HepG2 (cell line): Measurements from ENCODE around the gene SIRPA. TPM values are rescaled to one million over a fixed set of nuclear protein-coding genes. Genes with fewer than 3 reads are reported as not detected.
A peak's percentile ranks its signal among the peaks of the same experiment; 100 is the strongest.

Experiments
- ATAC-seq: fragments of 200-7000 bp; cut with Tn5 transposase; 3 replicates; pipeline ENCODE4 v1.9.1; 2020; ENCODE audit warnings: mild to moderate bottlenecking, moderate library complexity
- BruUV-seq: library from RNA; stranded (reverse); fragments of 400-500 nt; replicated peaks from 2 replicates; lab custom pipeline; 2021; lab: Mats Ljungman, UMichigan
- CTCF ChIA-PET: fragments of 300-600 bp; formaldehyde crosslinking; extraction: SDS; loops from one replicate; lab custom pipeline; 2021; ENCODE audit warnings: low total read pairs, inconsistent platforms, low intra/inter-chr PET ratio; lab: Yijun Ruan, JAX
- POLR2A ChIA-PET: fragments of 350-600 bp; sonication (Branson Sonifier 250); formaldehyde crosslinking; loops from one replicate; lab custom pipeline; 2020; ENCODE audit warnings: antibody characterized with exemption, inconsistent platforms; lab: Yijun Ruan, JAX
- DNase-seq: peaks from one replicate; pipeline ENCODE4 v3.0.0-alpha.2; 2015; ENCODE audit warnings: low spot score
- FAIRE-seq: peaks from 3 replicates; lab custom pipeline; 2011; peaks lifted over from hg19 to GRCh38; lab: Jason Lieb, UNC
- H2AFZ ChIP-seq: one replicate; pipeline ENCODE4 v1.6.1; 2011; ENCODE audit warnings: low read length, inconsistent platforms
- H3K27ac ChIP-seq: fragments of 300-600 bp; 3 replicates; pipeline ENCODE4 v1.8.0; 2011; ENCODE audit warnings: mixed run types, mild to moderate bottlenecking, mixed read lengths, low read length, inconsistent platforms; ENCODE audit not compliant: insufficient read depth; ENCODE audit errors: extremely low read length
- H3K27me3 ChIP-seq, 2 experiments: fragments of 200-600 bp in 1 of 2; 2 replicates in 1 of 2; 3 replicates in 1 of 2; pipeline versions ENCODE4 v1.6.0 to v1.8.0; 2011; ENCODE audit warnings: low read length in 2 of 2, mild to moderate bottlenecking in 2 of 2, moderate library complexity in 2 of 2, inconsistent platforms in 1 of 2; ENCODE audit not compliant: insufficient read depth in 2 of 2, control insufficient read depth in 1 of 2
- H3K36me3 ChIP-seq, 2 experiments: fragments of 200-600 bp in 1 of 2; replicated peaks in 1 of 2; 2 replicates in 1 of 2; 3 replicates in 1 of 2; pipeline versions ENCODE4 v1.5.1 to v1.8.0; 2011; ENCODE audit warnings: low read length in 2 of 2, inconsistent platforms in 1 of 2; ENCODE audit not compliant: insufficient read depth in 2 of 2, control insufficient read depth in 1 of 2
- H3K4me1 ChIP-seq: 2 replicates; pipeline ENCODE4 v1.5.1; 2012; ENCODE audit warnings: low read length, inconsistent platforms; ENCODE audit not compliant: insufficient read depth
- H3K4me2 ChIP-seq: 2 replicates; pipeline ENCODE4 v1.6.0; 2011; ENCODE audit warnings: low read depth, low read length, inconsistent platforms
- H3K4me3 ChIP-seq, 3 experiments: fragments of 200-600 bp in 1 of 3; sonication (generic), shearing (Covaris generic) in 1 of 3; replicated peaks in 1 of 3; 2 replicates each; pipeline ENCODE4 v1.5.1; 2011 to 2016; ENCODE audit warnings: low read length in 3 of 3, inconsistent platforms in 2 of 3, low read depth in 2 of 3, mild to moderate bottlenecking in 2 of 3, control low read depth in 1 of 3, mixed read lengths in 1 of 3; ENCODE audit not compliant: insufficient read depth in 1 of 3
- H3K79me2 ChIP-seq: one replicate; pipeline ENCODE4 v1.6.1; 2011; ENCODE audit warnings: low read length, inconsistent platforms; ENCODE audit not compliant: insufficient read depth
- H3K9ac ChIP-seq: 2 replicates; pipeline ENCODE4 v1.6.0; 2011; ENCODE audit warnings: mild to moderate bottlenecking, low read depth, low read length, inconsistent platforms; ENCODE audit not compliant: insufficient read depth
- H3K9me3 ChIP-seq: 2 replicates; pipeline ENCODE4 v1.5.1; 2012; ENCODE audit warnings: mild to moderate bottlenecking, low read length
- H4K20me1 ChIP-seq: 2 replicates; pipeline ENCODE4 v1.6.0; 2011; ENCODE audit warnings: inconsistent platforms, mild to moderate bottlenecking, low read length, moderate library complexity; ENCODE audit not compliant: insufficient read depth
- CENPT ChIP-seq: sonication (generic); formaldehyde crosslinking; IDR thresholded peaks from 2 replicates; pipeline ENCODE4 v1.8.0; 2022; ENCODE audit warnings: low read depth, mild to moderate bottlenecking, moderate library complexity, missing genetic modification reagents
- EED ChIP-seq: sonication (generic); formaldehyde crosslinking; IDR thresholded peaks from 2 replicates; pipeline ENCODE4 v1.5.0; 2020; ENCODE audit warnings: mild to moderate bottlenecking, missing genetic modification reagents
- KDM5A ChIP-seq: fragments of 200-600 bp; sonication (generic); IDR thresholded peaks from 2 replicates; pipeline ENCODE4 v1.7.0; 2018; ENCODE audit warnings: antibody characterized with exemption, mild to moderate bottlenecking, low read length, borderline replicate concordance
- SALL2 ChIP-seq: sonication (generic); formaldehyde crosslinking; IDR thresholded peaks from 2 replicates; pipeline ENCODE4 v1.8.1; 2023; ENCODE audit warnings: mild to moderate bottlenecking, missing genetic modification reagents, inconsistent platforms
- TOPORS ChIP-seq: sonication (generic); formaldehyde crosslinking; IDR thresholded peaks from 2 replicates; pipeline ENCODE4 v1.8.0; 2023; ENCODE audit warnings: mild to moderate bottlenecking, missing genetic modification reagents
- ZBTB8A ChIP-seq: sonication (generic); formaldehyde crosslinking; IDR thresholded peaks from 2 replicates; pipeline ENCODE4 v1.4.0; 2020; ENCODE audit warnings: mild to moderate bottlenecking, low read depth, missing genetic modification reagents, borderline replicate concordance
- ZFP82 ChIP-seq: sonication (generic); formaldehyde crosslinking; IDR thresholded peaks from 2 replicates; pipeline ENCODE4 v1.5.1; 2020; ENCODE audit warnings: mild to moderate bottlenecking, missing genetic modification reagents, borderline replicate concordance
- ZNF549 ChIP-seq: sonication (generic); formaldehyde crosslinking; IDR thresholded peaks from 2 replicates; pipeline ENCODE4 v1.5.0; 2020; ENCODE audit warnings: missing genetic modification reagents
- WGBS: methylation state at CpG from one replicate; pipeline ENCODE4 v1.1.6; 2017; ENCODE audit warnings: low lambda C conversion rate; 5-methylcytosine and 5-hydroxymethylcytosine counted together
- in situ Hi-C: cut with HindIII; loops from 2 replicates; pipeline ENCODE4 v1.10.0; 2017; ENCODE audit warnings: low pct_unique_long_range_greater_than_20kb; ENCODE audit not compliant: extremely low pct_ligation_motif_present
- intact Hi-C: fragments of 100-400 bp; cut with micrococcal nuclease; formaldehyde crosslinking; loops from one replicate; pipeline ENCODE4 v1.10.0; 2022; ENCODE audit not compliant: unreplicated experiment
- polyA plus RNA-seq, 8 experiments: library from polyadenylated mRNA; depleted of rRNA in 3 of 8; stranded (reverse) in 7 of 8; unstranded in 1 of 8; fragments of >200 nt; fragmentation: Illumina TruSeq in 4 of 8; extraction: Trizol in 4 of 8; gene quantifications; 2 replicates each; pipeline versions ENCODE4 v1.2.1 to v1.2.3, GENCODE V29; 2011 to 2016; ENCODE audit warnings: low read depth in 4 of 8, missing spikeins in 1 of 8, mixed read lengths in 1 of 8; ENCODE audit not compliant: insufficient read depth in 1 of 8
- total RNA-seq, 5 experiments: library from RNA; depleted of rRNA; stranded (reverse); fragments of >200 nt; fragmentation: Illumina TruSeq; extraction: Trizol; gene quantifications; 2 replicates each; pipeline ENCODE4 v1.2.3, GENCODE V29; 2016; ENCODE audit warnings: low read depth in 1 of 5
- TF ChIP-seq, protein P1 (sequence below): IDR thresholded peaks from 2 replicates; pipeline ENCODE4 v1.6.1; 2016; ENCODE audit warnings: low read depth
- TF ChIP-seq, protein P2 (sequence below): sonication (generic); formaldehyde crosslinking; IDR thresholded peaks from 2 replicates; pipeline ENCODE4 v1.4.0; 2020; ENCODE audit warnings: missing genetic modification reagents
- TF ChIP-seq, protein P3 (sequence below): sonication (generic); formaldehyde crosslinking; IDR thresholded peaks from 2 replicates; pipeline ENCODE4 v1.5.0; 2020; ENCODE audit warnings: missing genetic modification reagents, mild to moderate bottlenecking, borderline replicate concordance
- TF ChIP-seq, protein P4 (sequence below): sonication (generic); formaldehyde crosslinking; IDR thresholded peaks from 2 replicates; pipeline ENCODE4 v1.4.0; 2020; ENCODE audit warnings: mild to moderate bottlenecking, low read depth, missing genetic modification reagents
- TF ChIP-seq, protein P5 (sequence below): sonication (generic); formaldehyde crosslinking; IDR thresholded peaks from 2 replicates; pipeline ENCODE4 v1.4.0; 2020; ENCODE audit warnings: missing genetic modification reagents
- TF ChIP-seq, protein P6 (sequence below): sonication (generic); formaldehyde crosslinking; IDR thresholded peaks from 2 replicates; pipeline ENCODE4 v1.8.1; 2023; ENCODE audit warnings: missing genetic modification reagents, mild to moderate bottlenecking, borderline replicate concordance

SIRPA gene
- total and polyA plus RNA-seq, 2 of the 13 experiments (the other 11 are each of a cell fraction or from before 2014, with no cell fraction given): 7.2 to 17.6 TPM

DNA sequence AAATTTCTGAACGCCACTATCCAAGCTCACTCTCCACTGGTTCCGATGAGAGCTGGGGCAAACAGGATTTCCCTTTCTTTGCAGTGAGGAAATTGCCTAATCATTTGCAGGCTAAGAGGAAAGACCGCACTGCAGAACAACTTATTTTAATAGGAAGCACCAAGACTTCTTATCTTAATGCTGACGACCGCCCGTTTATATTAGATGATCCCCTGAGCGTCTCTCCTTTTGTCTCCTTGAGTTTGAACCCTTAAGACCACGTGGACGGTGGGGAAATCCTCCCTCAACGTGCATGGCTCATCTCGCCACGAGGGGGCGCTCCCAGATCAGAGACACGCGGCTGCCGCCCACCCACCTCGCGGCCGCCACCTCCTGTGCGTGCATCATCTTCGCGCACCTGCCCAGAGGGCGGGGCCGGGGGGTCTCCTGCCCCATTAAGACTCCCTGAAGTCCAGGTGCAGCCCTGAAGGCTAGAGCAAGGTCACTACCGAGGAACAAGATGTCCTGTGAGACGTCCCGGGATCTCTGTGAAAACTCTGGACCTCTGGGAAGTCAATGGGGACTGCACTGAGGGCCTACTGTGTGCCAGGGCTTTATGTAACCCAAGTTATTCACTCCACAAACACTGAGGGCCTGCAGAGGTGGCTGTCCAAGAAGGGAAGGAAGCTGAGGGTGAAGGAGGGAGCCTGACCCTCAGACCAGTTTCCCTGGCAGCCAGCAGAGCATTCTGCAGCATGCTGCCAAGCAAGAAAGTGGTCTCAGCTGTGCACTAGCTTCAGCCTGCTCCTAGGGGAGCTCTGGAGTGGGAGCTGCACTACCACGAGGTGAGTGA, 70.5 kb downstream of the SIRPA start:
- POLR2A ChIA-PET: no interaction called here
- intact Hi-C loops: loop anchor here (1.0 to 5.0 kb wide), 4 partner anchors 42 to 207 kb away; no protein-coding TSS in a partner anchor
- Histone ChIP-seq H2AFZ (no peak overlapping the region), H3K27ac (no peak overlapping the region), H3K9me3 (no peaks in the 10 kb centered on the region), H3K9ac (no peak overlapping the region), H3K36me3 (no peaks in the 10 kb centered on the region), H3K4me2 (peak overlapping the region; percentile 32), H4K20me1 (no peaks in the 10 kb centered on the region), H3K79me2 (no peaks in the 10 kb centered on the region), H3K4me1 (peaks cover 5% of the 10 kb centered on the region; the same call in 1 of the 2 replicates), H3K27me3 (peaks cover 4 to 27% of the 10 kb centered on the region in 2 experiments; a peak in 4 of 5 replicates), H3K4me3 (no peak overlapping the region)
- CTCF ChIA-PET: interaction anchor here (0.7 to 5.4 kb wide), 6 partner anchors 125 to 486 kb away, joined by 3 to 109 read pairs (median 6); no protein-coding TSS in a partner anchor
- WGBS: 6% methylated on average over 27 of the region's 28 CpGs
- ATAC-seq: peak; percentile 94
- no TSS peak for BruUV-seq
- peak; percentile 81 for FAIRE-seq
- DNase-seq: peak; percentile 71
- in situ Hi-C loops: loop anchor here (5.0 kb wide), 2 partner anchors 127 to 207 kb away; no protein-coding TSS in a partner anchor
- TF ChIP-seq ZFP82 (CRISPR knock-in tag): no peak
- TF ChIP-seq TOPORS (CRISPR knock-in tag): no peak
- TF ChIP-seq, protein P1, sequence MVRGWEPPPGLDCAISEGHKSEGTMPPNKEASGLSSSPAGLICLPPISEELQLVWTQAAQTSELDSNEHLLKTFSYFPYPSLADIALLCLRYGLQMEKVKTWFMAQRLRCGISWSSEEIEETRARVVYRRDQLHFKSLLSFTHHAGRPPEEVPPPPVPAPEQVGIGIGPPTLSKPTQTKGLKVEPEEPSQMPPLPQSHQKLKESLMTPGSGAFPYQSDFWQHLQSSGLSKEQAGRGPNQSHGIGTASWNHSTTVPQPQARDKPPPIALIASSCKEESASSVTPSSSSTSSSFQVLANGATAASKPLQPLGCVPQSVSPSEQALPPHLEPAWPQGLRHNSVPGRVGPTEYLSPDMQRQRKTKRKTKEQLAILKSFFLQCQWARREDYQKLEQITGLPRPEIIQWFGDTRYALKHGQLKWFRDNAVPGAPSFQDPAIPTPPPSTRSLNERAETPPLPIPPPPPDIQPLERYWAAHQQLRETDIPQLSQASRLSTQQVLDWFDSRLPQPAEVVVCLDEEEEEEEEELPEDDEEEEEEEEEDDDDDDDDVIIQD: no peak
- TF ChIP-seq, protein P2, sequence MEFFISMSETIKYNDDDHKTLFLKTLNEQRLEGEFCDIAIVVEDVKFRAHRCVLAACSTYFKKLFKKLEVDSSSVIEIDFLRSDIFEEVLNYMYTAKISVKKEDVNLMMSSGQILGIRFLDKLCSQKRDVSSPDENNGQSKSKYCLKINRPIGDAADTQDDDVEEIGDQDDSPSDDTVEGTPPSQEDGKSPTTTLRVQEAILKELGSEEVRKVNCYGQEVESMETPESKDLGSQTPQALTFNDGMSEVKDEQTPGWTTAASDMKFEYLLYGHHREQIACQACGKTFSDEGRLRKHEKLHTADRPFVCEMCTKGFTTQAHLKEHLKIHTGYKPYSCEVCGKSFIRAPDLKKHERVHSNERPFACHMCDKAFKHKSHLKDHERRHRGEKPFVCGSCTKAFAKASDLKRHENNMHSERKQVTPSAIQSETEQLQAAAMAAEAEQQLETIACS (CRISPR knock-in tag): no peak
- no peak for TF ChIP-seq SALL2 (CRISPR knock-in tag)
- TF ChIP-seq, protein P3, sequence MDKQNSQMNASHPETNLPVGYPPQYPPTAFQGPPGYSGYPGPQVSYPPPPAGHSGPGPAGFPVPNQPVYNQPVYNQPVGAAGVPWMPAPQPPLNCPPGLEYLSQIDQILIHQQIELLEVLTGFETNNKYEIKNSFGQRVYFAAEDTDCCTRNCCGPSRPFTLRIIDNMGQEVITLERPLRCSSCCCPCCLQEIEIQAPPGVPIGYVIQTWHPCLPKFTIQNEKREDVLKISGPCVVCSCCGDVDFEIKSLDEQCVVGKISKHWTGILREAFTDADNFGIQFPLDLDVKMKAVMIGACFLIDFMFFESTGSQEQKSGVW: no peak
- TF ChIP-seq, protein P4, sequence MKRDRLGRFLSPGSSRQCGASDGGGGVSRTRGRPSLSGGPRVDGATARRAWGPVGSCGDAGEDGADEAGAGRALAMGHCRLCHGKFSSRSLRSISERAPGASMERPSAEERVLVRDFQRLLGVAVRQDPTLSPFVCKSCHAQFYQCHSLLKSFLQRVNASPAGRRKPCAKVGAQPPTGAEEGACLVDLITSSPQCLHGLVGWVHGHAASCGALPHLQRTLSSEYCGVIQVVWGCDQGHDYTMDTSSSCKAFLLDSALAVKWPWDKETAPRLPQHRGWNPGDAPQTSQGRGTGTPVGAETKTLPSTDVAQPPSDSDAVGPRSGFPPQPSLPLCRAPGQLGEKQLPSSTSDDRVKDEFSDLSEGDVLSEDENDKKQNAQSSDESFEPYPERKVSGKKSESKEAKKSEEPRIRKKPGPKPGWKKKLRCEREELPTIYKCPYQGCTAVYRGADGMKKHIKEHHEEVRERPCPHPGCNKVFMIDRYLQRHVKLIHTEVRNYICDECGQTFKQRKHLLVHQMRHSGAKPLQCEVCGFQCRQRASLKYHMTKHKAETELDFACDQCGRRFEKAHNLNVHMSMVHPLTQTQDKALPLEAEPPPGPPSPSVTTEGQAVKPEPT (CRISPR knock-in tag): peak; percentile 87; the same call in 1 of the 2 replicates
- TF ChIP-seq EED (CRISPR knock-in tag): peak; percentile 93; the same call in 1 of the 2 replicates
- TF ChIP-seq, protein P5, sequence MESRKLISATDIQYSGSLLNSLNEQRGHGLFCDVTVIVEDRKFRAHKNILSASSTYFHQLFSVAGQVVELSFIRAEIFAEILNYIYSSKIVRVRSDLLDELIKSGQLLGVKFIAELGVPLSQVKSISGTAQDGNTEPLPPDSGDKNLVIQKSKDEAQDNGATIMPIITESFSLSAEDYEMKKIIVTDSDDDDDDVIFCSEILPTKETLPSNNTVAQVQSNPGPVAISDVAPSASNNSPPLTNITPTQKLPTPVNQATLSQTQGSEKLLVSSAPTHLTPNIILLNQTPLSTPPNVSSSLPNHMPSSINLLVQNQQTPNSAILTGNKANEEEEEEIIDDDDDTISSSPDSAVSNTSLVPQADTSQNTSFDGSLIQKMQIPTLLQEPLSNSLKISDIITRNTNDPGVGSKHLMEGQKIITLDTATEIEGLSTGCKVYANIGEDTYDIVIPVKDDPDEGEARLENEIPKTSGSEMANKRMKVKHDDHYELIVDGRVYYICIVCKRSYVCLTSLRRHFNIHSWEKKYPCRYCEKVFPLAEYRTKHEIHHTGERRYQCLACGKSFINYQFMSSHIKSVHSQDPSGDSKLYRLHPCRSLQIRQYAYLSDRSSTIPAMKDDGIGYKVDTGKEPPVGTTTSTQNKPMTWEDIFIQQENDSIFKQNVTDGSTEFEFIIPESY (CRISPR knock-in tag): no peak; the same call in 1 of the 2 replicates
- no peak for TF ChIP-seq ZNF549 (CRISPR knock-in tag)
- TF ChIP-seq CENPT (CRISPR knock-in tag): no peak
- TF ChIP-seq KDM5A: no peak
- TF ChIP-seq, protein P6, sequence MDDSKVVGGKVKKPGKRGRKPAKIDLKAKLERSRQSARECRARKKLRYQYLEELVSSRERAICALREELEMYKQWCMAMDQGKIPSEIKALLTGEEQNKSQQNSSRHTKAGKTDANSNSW: no peak
- no peak for TF ChIP-seq ZBTB8A
